OCI-LY7 (cell line): ENCODE data around the gene GOLGA6B. TPM values are rescaled to one million over a fixed set of nuclear protein-coding genes. Genes with fewer than 3 reads are reported as not detected.

Experiments
- BruUV-seq: library from RNA; stranded (reverse); fragments of 400-500 nt; replicated peaks from 2 replicates; lab custom pipeline; 2021; lab: Mats Ljungman, UMichigan
- CTCF ChIA-PET: fragments of 300-600 bp; sonication (Branson Sonifier 250); formaldehyde crosslinking; loops from one replicate; lab custom pipeline; 2022; ENCODE audit warnings: antibody characterized with exemption; ENCODE audit not compliant: unreplicated experiment; lab: Charles Lee
- POLR2A ChIA-PET: fragments of 300-600 bp; sonication (Branson Sonifier 250); formaldehyde crosslinking; loops from one replicate; lab custom pipeline; 2022; ENCODE audit warnings: antibody characterized with exemption; lab: Charles Lee
- DNase-seq: peaks from one replicate; pipeline ENCODE4 v3.0.0-alpha.2; 2015; ENCODE audit warnings: low spot score
- H2AFZ ChIP-seq: fragments of 200-600 bp; sonication (generic), shearing (Covaris generic); 2 replicates; pipeline ENCODE4 v1.6.1; 2014; ENCODE audit warnings: mild to moderate bottlenecking, antibody characterized with exemption, low read length, moderate library complexity
- H3K27ac ChIP-seq: fragments of 200-600 bp; sonication (generic); 2 replicates; pipeline ENCODE4 v1.5.1; 2014; ENCODE audit warnings: mixed run types, low read depth, mild to moderate bottlenecking, moderate library complexity, low read length, inconsistent platforms; ENCODE audit not compliant: poor library complexity, severe bottlenecking
- H3K36me3 ChIP-seq: fragments of 200-600 bp; sonication (generic); 2 replicates; pipeline ENCODE4 v1.6.1; 2014; ENCODE audit warnings: mild to moderate bottlenecking, antibody characterized with exemption, low read length, moderate library complexity, mixed read lengths; ENCODE audit not compliant: insufficient read depth
- H3K4me1 ChIP-seq: fragments of 200-600 bp; sonication (generic); 2 replicates; pipeline ENCODE4 v1.5.1; 2014; ENCODE audit warnings: mild to moderate bottlenecking, low read length; ENCODE audit not compliant: insufficient read depth, poor library complexity, severe bottlenecking
- H3K4me2 ChIP-seq: fragments of 200-600 bp; sonication (generic); 2 replicates; pipeline ENCODE4 v1.6.1; 2014; ENCODE audit warnings: mild to moderate bottlenecking, low read length
- H3K4me3 ChIP-seq: fragments of 200-600 bp; sonication (generic); 2 replicates; pipeline ENCODE4 v1.5.1; 2014; ENCODE audit warnings: mild to moderate bottlenecking, low read depth, low read length; ENCODE audit not compliant: poor library complexity, severe bottlenecking
- H3K79me2 ChIP-seq: fragments of 200-600 bp; sonication (generic); 2 replicates; pipeline ENCODE4 v1.6.1; 2016; ENCODE audit warnings: low read depth, mild to moderate bottlenecking, low read length, moderate library complexity, mixed read lengths; ENCODE audit not compliant: insufficient read depth
- H3K9me2 ChIP-seq: fragments of 200-600 bp; sonication (generic); 2 replicates; pipeline ENCODE4 v1.6.1; 2016; ENCODE audit warnings: mild to moderate bottlenecking, low read length, mixed read lengths; ENCODE audit not compliant: insufficient read depth
- H3K9me3 ChIP-seq: fragments of 200-600 bp; sonication (generic); 2 replicates; pipeline ENCODE4 v1.6.1; 2014; ENCODE audit warnings: mild to moderate bottlenecking, mixed run types, low read length, mixed read lengths
- H4K20me1 ChIP-seq: fragments of 200-600 bp; sonication (generic); 2 replicates; pipeline ENCODE4 v1.6.1; 2014; ENCODE audit warnings: mild to moderate bottlenecking, antibody characterized with exemption, low read length, moderate library complexity, mixed read lengths; ENCODE audit not compliant: insufficient read depth
- EZH2phosphoT487 ChIP-seq: fragments of 200-600 bp; sonication (generic); IDR thresholded peaks from 2 replicates; pipeline ENCODE4 v1.6.1; 2018; ENCODE audit warnings: low read depth, borderline replicate concordance, mild to moderate bottlenecking, mixed run types, antibody characterized with exemption, low read length, moderate library complexity, mixed read lengths
- intact Hi-C: fragments of 100-400 bp; cut with micrococcal nuclease; formaldehyde crosslinking; loops from one replicate; pipeline ENCODE4 v1.10.0; 2022; ENCODE audit not compliant: unreplicated experiment
- total RNA-seq, 2 experiments: library from RNA; depleted of rRNA in 1 of 2; stranded (reverse); fragments of >200 nt in 1 of 2; shearing (Covaris generic) in 1 of 2; gene quantifications; 2 replicates each; pipeline ENCODE4 v1.2.3, GENCODE V29; 2014 to 2022
- TF ChIP-seq, protein P1 (sequence below): fragments of 200-600 bp; sonication (generic); conservative IDR thresholded peaks from 2 replicates; pipeline ENCODE4 v1.5.1; 2014; ENCODE audit warnings: mild to moderate bottlenecking, antibody characterized with exemption, low read length, moderate library complexity, mixed read lengths

GOLGA6B gene
- total RNA-seq, 2 experiments from 2014 or later, result not detected

DNA sequence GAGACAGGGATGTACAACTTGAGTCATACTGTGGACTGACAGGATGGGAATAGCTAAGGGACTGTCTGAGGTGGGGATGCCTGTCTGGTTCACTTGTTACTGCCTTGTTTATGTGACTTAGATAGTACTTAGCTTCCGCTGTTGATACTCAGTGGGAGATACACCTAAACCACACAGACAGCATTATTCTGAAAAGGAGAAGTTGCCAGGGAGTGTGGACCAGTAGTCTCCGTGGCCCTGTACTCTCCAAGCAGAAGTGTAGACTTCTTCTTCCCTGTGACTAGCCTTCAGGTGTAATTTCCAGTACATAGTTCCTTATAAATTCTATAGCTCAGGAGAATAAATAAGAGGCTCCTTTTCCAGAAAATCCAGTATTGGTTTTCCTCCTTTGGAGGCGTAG lies 26.4 kb downstream of the GOLGA6B start:
- CTCF ChIA-PET, result no interaction called here

DNA sequence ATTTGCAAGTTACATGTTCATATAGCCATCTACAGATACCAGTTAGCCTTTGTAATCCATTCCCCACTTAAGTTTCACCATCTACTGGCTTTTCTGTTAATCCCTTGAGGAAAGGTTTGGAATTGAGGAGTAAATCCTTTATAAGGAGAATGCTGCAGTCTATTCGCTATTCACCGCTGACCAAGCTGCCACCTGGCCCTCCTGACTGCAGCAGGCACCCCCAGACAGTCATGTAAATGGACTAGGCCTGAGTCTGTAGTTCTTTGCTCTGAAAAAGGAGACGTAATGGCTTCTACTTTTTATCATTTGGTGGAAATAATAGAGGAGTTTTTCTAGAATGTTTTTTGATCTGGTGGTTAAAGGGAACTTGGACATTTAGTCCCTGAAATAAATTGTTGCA lies 28.3 kb downstream of the GOLGA6B start:
- ChIA-PET CTCF (no interaction called here), POLR2A (no interaction called here)
- no peak for DNase-seq
- TF ChIP-seq, protein P1, sequence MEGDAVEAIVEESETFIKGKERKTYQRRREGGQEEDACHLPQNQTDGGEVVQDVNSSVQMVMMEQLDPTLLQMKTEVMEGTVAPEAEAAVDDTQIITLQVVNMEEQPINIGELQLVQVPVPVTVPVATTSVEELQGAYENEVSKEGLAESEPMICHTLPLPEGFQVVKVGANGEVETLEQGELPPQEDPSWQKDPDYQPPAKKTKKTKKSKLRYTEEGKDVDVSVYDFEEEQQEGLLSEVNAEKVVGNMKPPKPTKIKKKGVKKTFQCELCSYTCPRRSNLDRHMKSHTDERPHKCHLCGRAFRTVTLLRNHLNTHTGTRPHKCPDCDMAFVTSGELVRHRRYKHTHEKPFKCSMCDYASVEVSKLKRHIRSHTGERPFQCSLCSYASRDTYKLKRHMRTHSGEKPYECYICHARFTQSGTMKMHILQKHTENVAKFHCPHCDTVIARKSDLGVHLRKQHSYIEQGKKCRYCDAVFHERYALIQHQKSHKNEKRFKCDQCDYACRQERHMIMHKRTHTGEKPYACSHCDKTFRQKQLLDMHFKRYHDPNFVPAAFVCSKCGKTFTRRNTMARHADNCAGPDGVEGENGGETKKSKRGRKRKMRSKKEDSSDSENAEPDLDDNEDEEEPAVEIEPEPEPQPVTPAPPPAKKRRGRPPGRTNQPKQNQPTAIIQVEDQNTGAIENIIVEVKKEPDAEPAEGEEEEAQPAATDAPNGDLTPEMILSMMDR, result no peak
- no TSS peak for BruUV-seq
- Histone ChIP-seq H3K36me3 (no peaks in the 10 kb centered on the region), H3K9me3 (no peaks in the 10 kb centered on the region), H3K27ac (no peak overlapping the region), H4K20me1 (no peaks in the 10 kb centered on the region), H3K9me2 (no peaks in the 10 kb centered on the region), H3K4me1 (peaks cover 17% of the 10 kb centered on the region), H3K4me3 (no peak overlapping the region), H2AFZ (peak overlapping the region; percentile 35; the same call in 1 of the 2 replicates), H3K79me2 (no peaks in the 10 kb centered on the region), H3K4me2 (no peak overlapping the region)
- intact Hi-C loops, result loop anchor here (10.0 kb wide), 1 partner anchor 208 kb away; the partner anchor contains the start of gene ARIH1

More for the DNA sequence above, 26.4 kb downstream of the GOLGA6B start:
- POLR2A ChIA-PET, result interaction anchor here (0.7 kb wide), 1 partner anchor 35 kb away, joined by 4 read pairs; no protein-coding TSS in a partner anchor
- no peaks in the 10 kb centered on the region for H3K36me3 ChIP-seq
- H3K4me2 ChIP-seq, result no peak overlapping the region
- H4K20me1 ChIP-seq, result no peaks in the 10 kb centered on the region
- H3K9me3 ChIP-seq, result no peaks in the 10 kb centered on the region
- BruUV-seq, result no TSS peak
- H3K27ac ChIP-seq, result no peak overlapping the region
- intact Hi-C loops, result loop anchor here (10.0 kb wide), 1 partner anchor 206 kb away; the partner anchor contains the start of gene ARIH1
- H3K4me1 ChIP-seq, result peaks cover 9% of the 10 kb centered on the region
- no peaks in the 10 kb centered on the region for H3K79me2 ChIP-seq
- no peak overlapping the region for H2AFZ ChIP-seq
- no peak for DNase-seq
- no peak overlapping the region for H3K4me3 ChIP-seq
- H3K9me2 ChIP-seq, result no peaks in the 10 kb centered on the region
- TF ChIP-seq, protein P1, result no peak
- TF ChIP-seq EZH2phosphoT487, result no peak

DNA sequence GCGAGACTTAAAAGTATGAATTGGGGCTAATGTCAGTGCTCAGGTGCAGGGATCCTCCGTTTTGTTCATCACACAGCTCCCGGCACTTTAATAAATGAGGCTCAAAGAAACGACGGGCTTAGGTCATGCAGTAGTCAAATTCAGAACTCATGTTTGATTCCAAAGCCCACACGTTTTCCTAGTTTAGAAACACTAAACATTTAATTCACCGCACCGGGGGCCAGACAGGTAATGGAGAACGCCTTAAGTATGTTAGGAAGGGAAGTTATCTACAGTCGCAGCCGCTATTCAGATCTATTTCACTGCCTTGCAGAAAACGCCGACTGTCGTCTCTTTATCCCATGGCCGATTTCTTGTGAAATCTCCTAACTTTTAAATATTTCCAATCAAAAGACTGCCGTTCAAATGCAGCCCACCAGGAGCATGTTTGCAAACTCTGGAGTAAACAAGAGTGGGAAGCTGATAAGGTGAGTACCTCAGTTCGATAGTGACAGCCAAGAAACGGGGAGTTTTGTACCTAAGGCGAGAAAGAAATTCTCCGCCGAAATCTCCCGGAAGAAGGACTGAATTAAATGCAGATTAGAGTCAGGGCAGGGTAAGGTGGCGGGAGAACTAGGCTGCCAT lies 30.9 kb downstream of the GOLGA6B start:
- no peak for DNase-seq
- Histone ChIP-seq H2AFZ (peak overlapping the region; percentile 91), H3K27ac (peak overlapping the region; percentile 85), H4K20me1 (no peaks in the 10 kb centered on the region), H3K36me3 (no peaks in the 10 kb centered on the region), H3K4me1 (peaks cover 23% of the 10 kb centered on the region), H3K4me3 (peak overlapping the region; percentile 90), H3K9me3 (no peaks in the 10 kb centered on the region), H3K9me2 (no peaks in the 10 kb centered on the region), H3K4me2 (peak overlapping the region; percentile 95), H3K79me2 (peaks cover 12% of the 10 kb centered on the region; the same call in 1 of the 2 replicates)
- POLR2A ChIA-PET, result interaction anchor here (0.7 to 0.9 kb wide), 2 partner anchors 20 to 396 kb away, joined by 3 read pairs; no protein-coding TSS in a partner anchor
- TF ChIP-seq, protein P1, result no peak
- TF ChIP-seq EZH2phosphoT487, result no peak
- BruUV-seq, result TSS peak; percentile 99
- CTCF ChIA-PET, result no interaction called here
- intact Hi-C loops, result loop anchor here (10.0 kb wide), 1 partner anchor 211 kb away; the partner anchor contains the start of gene ARIH1
